SK-N-MC (cell line): ENCODE data around the gene TEX38.
"Not testable (repeated sequence)": the region's sequence is repeated elsewhere in the genome, so short reads cannot be mapped to it uniquely, and the experiment has no call there.

Experiments
- DNase-seq: peaks from one replicate; pipeline ENCODE4 v3.0.0-alpha.2; 2011; ENCODE audit warnings: low read depth, low spot score
- H3K27ac ChIP-seq: fragments of 200-600 bp; sonication (generic); 2 replicates; pipeline ENCODE4 v1.5.1; 2016; ENCODE audit warnings: mixed run types
- H3K36me3 ChIP-seq: fragments of 200-600 bp; sonication (generic); 2 replicates; pipeline ENCODE4 v1.6.1; 2017; ENCODE audit warnings: antibody characterized with exemption, low read length, mixed read lengths; ENCODE audit not compliant: insufficient read depth
- H3K4me3 ChIP-seq: fragments of 200-600 bp; sonication (generic); 2 replicates; pipeline ENCODE4 v1.5.1; 2016
- H3K9ac ChIP-seq: fragments of 200-600 bp; sonication (generic); 2 replicates; pipeline ENCODE4 v1.8.0; 2017; ENCODE audit warnings: mixed run types, mixed read lengths; ENCODE audit not compliant: insufficient read length
- H3K9me3 ChIP-seq: fragments of 200-600 bp; sonication (generic); 2 replicates; pipeline ENCODE4 v1.6.1; 2017; ENCODE audit warnings: low read depth, mild to moderate bottlenecking, antibody characterized with exemption, low read length, moderate library complexity, mixed read lengths
- EZH2 ChIP-seq: fragments of 200-600 bp; sonication (generic); IDR thresholded peaks from one replicate; pipeline ENCODE4 v1.6.1; 2017; ENCODE audit warnings: antibody characterized with exemption
- FOXP2 ChIP-seq: optimal IDR thresholded peaks from 2 replicates; pipeline ENCODE3; 2011; ENCODE audit warnings: mild to moderate bottlenecking, moderate library complexity; ENCODE audit not compliant: insufficient read depth; ENCODE audit errors: extremely low read length, control extremely low read depth
- POLR2AphosphoS5 ChIP-seq: IDR thresholded peaks from 2 replicates; pipeline ENCODE4 v1.6.1; 2012; ENCODE audit warnings: mild to moderate bottlenecking, low read depth, low read length, borderline replicate concordance

TEX38 gene

GRCh38 chr1:46652321-46653100 lies 19.1 kb upstream of the TEX38 start:
- no peak overlapping the region for H3K4me3 ChIP-seq
- TF ChIP-seq FOXP2 (no peak), EZH2 (no peak), POLR2AphosphoS5 (no peak)
- no peak overlapping the region for H3K27ac ChIP-seq
- no peak for DNase-seq
- peaks cover 65% of the 10 kb centered on the region for H3K36me3 ChIP-seq
- no peak overlapping the region for H3K9ac ChIP-seq
- H3K9me3 ChIP-seq = peaks cover 7% of the 10 kb centered on the region

GRCh38 chr1:46653405-46653958 lies 18.2 kb upstream of the TEX38 start:
- Histone ChIP-seq H3K36me3 (peaks cover 67% of the 10 kb centered on the region), H3K4me3 (no peak overlapping the region), H3K27ac (peak overlapping the region; percentile 64), H3K9me3 (peaks cover 7% of the 10 kb centered on the region), H3K9ac (no peak overlapping the region)
- TF ChIP-seq POLR2AphosphoS5 (no peak), FOXP2 (no peak), EZH2 (no peak)
- no peak for DNase-seq

DNA sequence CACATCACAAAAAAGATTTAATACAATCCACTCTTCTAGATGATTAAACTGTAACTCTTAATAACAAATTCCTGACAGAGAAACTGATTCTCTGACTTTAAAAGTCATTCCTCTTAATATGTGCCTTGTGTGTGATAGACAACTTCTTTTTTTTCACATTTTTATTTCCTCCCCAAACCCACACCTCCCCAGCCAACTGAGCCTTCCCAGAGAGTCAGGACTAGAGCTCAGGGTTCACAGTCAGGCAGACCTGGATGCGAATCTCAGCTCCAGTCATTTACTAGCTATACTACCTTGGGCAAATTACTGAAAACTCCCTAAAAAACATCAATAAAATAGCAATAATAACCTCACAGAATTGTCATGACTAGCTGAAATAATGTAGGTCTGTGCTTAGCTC lies 17.6 kb upstream of the TEX38 start:
- Histone ChIP-seq H3K4me3 (no peak overlapping the region), H3K27ac (peak overlapping the region; percentile 64), H3K9ac (no peak overlapping the region), H3K9me3 (peaks cover 7% of the 10 kb centered on the region), H3K36me3 (peaks cover 63% of the 10 kb centered on the region)
- TF ChIP-seq POLR2AphosphoS5 (no peak), EZH2 (no peak), FOXP2 (no peak)
- no peak for DNase-seq

DNA sequence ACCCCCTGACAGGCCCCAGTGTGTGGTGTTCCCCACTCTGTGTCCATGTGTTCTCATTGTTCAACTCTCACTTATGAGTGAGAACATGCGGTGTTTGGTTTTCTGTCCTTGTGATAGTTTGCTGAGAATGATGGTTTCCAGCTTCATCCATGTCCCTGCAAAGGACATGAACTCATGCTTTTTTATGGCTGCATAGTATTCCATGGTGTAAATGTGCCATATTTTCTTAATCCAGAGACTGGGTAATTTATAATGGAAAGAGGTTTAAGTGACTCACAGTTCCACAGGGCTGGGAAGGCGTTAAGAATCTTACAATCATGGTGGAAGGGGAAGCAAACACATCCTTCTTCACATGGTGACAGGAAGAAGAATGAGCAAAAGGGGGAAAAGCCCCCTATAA lies 17.0 kb upstream of the TEX38 start:
- peaks cover 57% of the 10 kb centered on the region for H3K36me3 ChIP-seq
- not testable (repeated sequence) for H3K9me3 ChIP-seq, H3K9ac ChIP-seq, DNase-seq, H3K4me3 ChIP-seq, H3K27ac ChIP-seq

- Histone ChIP-seq H3K36me3 (peaks cover 46% of the 10 kb centered on the region), H3K9me3 (no peaks in the 10 kb centered on the region), H3K9ac (no peak overlapping the region), H3K27ac (no peak overlapping the region), H3K4me3 (no peak overlapping the region)
- TF ChIP-seq FOXP2 = no peak
- no peak for TF ChIP-seq EZH2
- no peak for TF ChIP-seq POLR2AphosphoS5
- DNase-seq = no peak
Observed at GRCh38 chr1:46655848-46656247, 15.8 kb upstream of the TEX38 start.

GRCh38 chr1:46656643-46657042 lies 15.0 kb upstream of the TEX38 start:
- no peak overlapping the region for H3K9ac ChIP-seq
- TF ChIP-seq FOXP2 (no peak), EZH2 (no peak), POLR2AphosphoS5 (no peak)
- no peaks in the 10 kb centered on the region for H3K9me3 ChIP-seq
- no peak overlapping the region for H3K4me3 ChIP-seq
- H3K36me3 ChIP-seq = peaks cover 46% of the 10 kb centered on the region
- DNase-seq = no peak
- no peak overlapping the region for H3K27ac ChIP-seq

GRCh38 chr1:46657775-46658174 lies 13.9 kb upstream of the TEX38 start:
- Histone ChIP-seq H3K9ac (no peak overlapping the region), H3K27ac (no peak overlapping the region), H3K4me3 (no peak overlapping the region), H3K36me3 (peaks cover 40% of the 10 kb centered on the region), H3K9me3 (no peaks in the 10 kb centered on the region)
- DNase-seq = no peak
- TF ChIP-seq FOXP2 (no peak), EZH2 (no peak), POLR2AphosphoS5 (no peak)

DNA sequence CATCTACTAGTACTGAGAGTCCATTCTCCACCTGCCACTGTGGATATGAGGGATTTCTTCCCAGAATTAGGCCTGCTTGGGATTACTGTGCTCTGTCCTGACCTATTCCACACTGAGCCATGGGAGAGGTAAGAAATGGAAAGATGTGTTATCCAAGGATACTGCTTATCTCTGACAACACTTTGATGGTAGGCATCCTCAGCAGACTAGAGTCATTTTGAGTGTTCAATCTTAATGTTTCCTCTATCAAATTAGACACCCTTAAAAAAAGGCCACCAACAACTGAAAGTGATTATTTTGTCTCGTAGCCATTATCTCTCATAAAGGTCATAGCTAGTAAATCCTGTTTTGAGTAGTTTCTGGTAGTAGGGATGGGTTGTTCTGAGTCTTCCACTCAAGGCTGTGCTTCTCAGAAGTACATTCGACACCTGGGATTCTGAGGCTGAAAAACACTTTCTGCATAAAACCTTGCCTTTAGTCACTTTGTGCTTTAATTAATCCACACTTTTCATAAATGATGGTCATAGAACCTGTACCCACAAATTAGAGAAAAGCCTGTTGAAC lies 12.3 kb upstream of the TEX38 start:
- Histone ChIP-seq H3K36me3 (peaks cover 48% of the 10 kb centered on the region), H3K27ac (no peak overlapping the region), H3K9ac (no peak overlapping the region), H3K4me3 (no peak overlapping the region), H3K9me3 (no peaks in the 10 kb centered on the region)
- no peak for DNase-seq
- no peak for TF ChIP-seq FOXP2

DNA sequence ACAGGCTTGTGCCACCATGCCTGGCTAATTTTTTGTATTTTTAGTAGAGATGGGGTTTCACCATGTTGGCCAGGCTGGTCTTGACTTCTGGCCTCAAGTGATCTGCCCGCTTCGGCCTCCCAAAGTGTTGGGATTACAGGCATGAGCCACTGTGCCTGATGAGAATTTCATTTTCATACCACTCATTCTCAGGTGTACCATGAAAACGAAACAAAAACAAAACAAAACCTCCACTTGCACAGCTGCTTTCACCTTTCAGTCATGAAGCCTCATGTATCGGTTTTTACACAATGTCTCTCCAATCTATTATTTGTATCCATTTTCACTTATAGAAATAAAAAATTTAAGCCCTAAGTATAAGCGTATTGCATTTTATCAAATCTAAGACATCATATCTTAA lies 11.5 kb upstream of the TEX38 start:
- H3K36me3 ChIP-seq = peaks cover 50% of the 10 kb centered on the region

GRCh38 chr1:46662919-46663318 lies 8.7 kb upstream of the TEX38 start:
- not testable (repeated sequence) for H3K9me3 ChIP-seq, DNase-seq
- H3K36me3 ChIP-seq = peaks cover 29% of the 10 kb centered on the region

More for the DNA sequence above, 11.5 kb upstream of the TEX38 start:
- not testable (repeated sequence) for H3K4me3 ChIP-seq, DNase-seq, H3K9me3 ChIP-seq, H3K27ac ChIP-seq, H3K9ac ChIP-seq

More at GRCh38 chr1:46662919-46663318, 8.7 kb upstream of the TEX38 start:
- H3K9ac ChIP-seq, H3K27ac ChIP-seq, H3K4me3 ChIP-seq: not testable (repeated sequence)
